Psoas muscle (tissue), 8 donors: Measurements from ENCODE around the gene ZBTB47. TPM values are rescaled to one million over a fixed set of nuclear protein-coding genes. Genes with fewer than 3 reads are reported as not detected.
A peak's percentile ranks its signal among the peaks of the same experiment; 100 is the strongest.

ENCODE experiments used
- ATAC-seq, 4 donors: fragments of 200-7000 bp; cut with Tn5 transposase; one replicate each; pipeline ENCODE4 v1.9.1; 2020; ENCODE audit warnings: moderate library complexity in 3 of 4, mild to moderate bottlenecking in 2 of 4
- DNase-seq, 2 donors: peaks; one replicate each; pipeline ENCODE4 v3.0.0-alpha.2; 2020
- H3K27ac ChIP-seq: fragments of 200-600 bp; one replicate; pipeline ENCODE4 v1.8.0; 2022
- H3K27me3 ChIP-seq, 3 donors: fragments of 200-600 bp in 1 of 3; one replicate each; pipeline versions ENCODE4 v1.6.1 to v1.8.0; 2013 to 2022; ENCODE audit warnings: low read length in 2 of 3, mild to moderate bottlenecking in 2 of 3, moderate library complexity in 1 of 3; ENCODE audit not compliant: insufficient read depth in 3 of 3
- H3K36me3 ChIP-seq, 2 donors: fragments of 200-600 bp in 1 of 2; one replicate each; pipeline versions ENCODE4 v1.6.1 to v1.8.0; 2013 to 2022; ENCODE audit warnings: low read depth in 1 of 2, mild to moderate bottlenecking in 1 of 2, moderate library complexity in 1 of 2; ENCODE audit not compliant: insufficient read depth in 1 of 2
- H3K4me1 ChIP-seq: fragments of 200-600 bp; one replicate; pipeline ENCODE4 v1.8.0; 2022
- H3K4me3 ChIP-seq: fragments of 200-600 bp; one replicate; pipeline ENCODE4 v1.8.0; 2022; ENCODE audit warnings: mild to moderate bottlenecking
- H3K9me3 ChIP-seq: fragments of 200-600 bp; one replicate; pipeline ENCODE4 v1.8.0; 2022
- WGBS, 3 donors: extraction: QIAGEN DNeasy Blood & Tissue Kit; methylation state at CpG; one replicate each; pipeline versions ENCODE4 v1.1.6 to v1.1.7; 2013; 5-methylcytosine and 5-hydroxymethylcytosine counted together
- intact Hi-C, 2 donors: fragments of 100-400 bp; cut with DNase I; formaldehyde crosslinking; loops; one replicate each; pipeline versions ENCODE4 v1.11.0 to v1.14.2; 2022
- polyA plus RNA-seq, 3 donors: library from polyadenylated mRNA; stranded (reverse); fragments of 200-250 nt; gene quantifications; one replicate each; pipeline ENCODE4 v1.2.3, GENCODE V29; 2013
- total RNA-seq, 4 donors: library from RNA; stranded (reverse); fragmentation: NEBNext Ultra II Directional in 2 of 4; extraction: Animal tissue kit (Norgen Biotek cat#: 25700) in 2 of 4; gene quantifications; one replicate each; pipeline versions ENCODE4 v1.2.1 to v1.2.4, GENCODE V29; 2021 to 2023
- TF ChIP-seq, protein P1 (sequence below): fragments of 200-600 bp; IDR thresholded peaks from one replicate; pipeline ENCODE4 v1.8.0; 2022; ENCODE audit warnings: antibody characterized with exemption
- donor health status: healthy with polysubstance abuse.
- donor health status: DM: no; HTN: no; CAD: no; lungs with moderate emphysema.
- donor health status: Bipolar disorder and iron deficiency.
- donor health status: healthy.
- donor health status: DM: yes; HTN: yes; CAD: no.
- donor health status: DM: no; HTN: no; CAD: no.
- donor health status: DM: no; HTN: no; CAD: no.
- donor health status: DM: yes; HTN: yes; CAD: no.

ZBTB47 gene
- total and polyA plus RNA-seq, 7 donors, result 41.6 to 151 (median 90.3) TPM

DNA sequence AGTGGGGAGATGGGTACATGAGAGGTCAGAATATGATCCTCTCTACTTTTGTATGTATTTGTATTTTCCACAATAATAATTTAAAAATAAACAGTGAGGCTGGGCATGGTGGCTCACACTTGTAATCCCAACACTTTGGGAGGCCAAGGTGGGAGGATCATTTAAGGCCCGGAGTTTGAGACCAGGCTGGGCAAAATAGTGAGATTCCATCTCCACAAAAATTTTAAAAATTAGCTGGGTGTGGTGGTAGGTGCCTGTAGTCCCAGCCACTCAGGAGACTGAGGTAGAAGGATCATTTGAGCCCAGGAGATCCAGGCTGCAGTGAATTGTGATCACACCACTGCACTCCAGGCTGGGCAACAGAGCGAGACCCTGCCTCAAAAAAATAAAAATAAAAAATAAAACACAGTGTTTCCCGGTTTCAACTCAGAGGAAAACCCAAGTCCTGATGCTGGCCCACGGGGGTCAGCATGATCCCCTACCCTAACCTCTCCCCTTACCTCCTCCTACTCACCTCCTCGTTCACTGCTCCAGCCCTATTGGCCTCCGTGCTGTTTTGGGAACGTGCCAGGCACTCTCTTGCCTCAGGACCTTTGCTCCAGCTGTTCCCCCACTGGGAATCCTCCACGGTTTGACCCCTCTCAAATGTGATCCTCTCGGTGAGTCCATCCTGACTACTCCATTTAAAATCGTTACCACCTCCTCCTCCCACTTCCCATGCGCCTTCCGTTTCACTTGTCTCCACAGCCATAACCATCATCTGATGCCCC lies 29.0 kb downstream of the ZBTB47 start:
- Histone ChIP-seq H3K27me3 (no peaks in the 10 kb centered on the region), H3K27ac (peak overlapping the region; percentile 98), H3K4me1 (peaks cover 35% of the 10 kb centered on the region), H3K9me3 (no peaks in the 10 kb centered on the region), H3K4me3 (peak overlapping the region; percentile 45), H3K36me3 (no peaks in the 10 kb centered on the region)
- TF ChIP-seq, protein P1, sequence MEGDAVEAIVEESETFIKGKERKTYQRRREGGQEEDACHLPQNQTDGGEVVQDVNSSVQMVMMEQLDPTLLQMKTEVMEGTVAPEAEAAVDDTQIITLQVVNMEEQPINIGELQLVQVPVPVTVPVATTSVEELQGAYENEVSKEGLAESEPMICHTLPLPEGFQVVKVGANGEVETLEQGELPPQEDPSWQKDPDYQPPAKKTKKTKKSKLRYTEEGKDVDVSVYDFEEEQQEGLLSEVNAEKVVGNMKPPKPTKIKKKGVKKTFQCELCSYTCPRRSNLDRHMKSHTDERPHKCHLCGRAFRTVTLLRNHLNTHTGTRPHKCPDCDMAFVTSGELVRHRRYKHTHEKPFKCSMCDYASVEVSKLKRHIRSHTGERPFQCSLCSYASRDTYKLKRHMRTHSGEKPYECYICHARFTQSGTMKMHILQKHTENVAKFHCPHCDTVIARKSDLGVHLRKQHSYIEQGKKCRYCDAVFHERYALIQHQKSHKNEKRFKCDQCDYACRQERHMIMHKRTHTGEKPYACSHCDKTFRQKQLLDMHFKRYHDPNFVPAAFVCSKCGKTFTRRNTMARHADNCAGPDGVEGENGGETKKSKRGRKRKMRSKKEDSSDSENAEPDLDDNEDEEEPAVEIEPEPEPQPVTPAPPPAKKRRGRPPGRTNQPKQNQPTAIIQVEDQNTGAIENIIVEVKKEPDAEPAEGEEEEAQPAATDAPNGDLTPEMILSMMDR, result no peak
- no peak for ATAC-seq
- intact Hi-C loops, result no loop called here
- 55 to 61% (median 55%) methylated on average over 12 of the region's 12 CpGs for WGBS, 3 donors
- peak; percentile 19 to 66 for DNase-seq

DNA sequence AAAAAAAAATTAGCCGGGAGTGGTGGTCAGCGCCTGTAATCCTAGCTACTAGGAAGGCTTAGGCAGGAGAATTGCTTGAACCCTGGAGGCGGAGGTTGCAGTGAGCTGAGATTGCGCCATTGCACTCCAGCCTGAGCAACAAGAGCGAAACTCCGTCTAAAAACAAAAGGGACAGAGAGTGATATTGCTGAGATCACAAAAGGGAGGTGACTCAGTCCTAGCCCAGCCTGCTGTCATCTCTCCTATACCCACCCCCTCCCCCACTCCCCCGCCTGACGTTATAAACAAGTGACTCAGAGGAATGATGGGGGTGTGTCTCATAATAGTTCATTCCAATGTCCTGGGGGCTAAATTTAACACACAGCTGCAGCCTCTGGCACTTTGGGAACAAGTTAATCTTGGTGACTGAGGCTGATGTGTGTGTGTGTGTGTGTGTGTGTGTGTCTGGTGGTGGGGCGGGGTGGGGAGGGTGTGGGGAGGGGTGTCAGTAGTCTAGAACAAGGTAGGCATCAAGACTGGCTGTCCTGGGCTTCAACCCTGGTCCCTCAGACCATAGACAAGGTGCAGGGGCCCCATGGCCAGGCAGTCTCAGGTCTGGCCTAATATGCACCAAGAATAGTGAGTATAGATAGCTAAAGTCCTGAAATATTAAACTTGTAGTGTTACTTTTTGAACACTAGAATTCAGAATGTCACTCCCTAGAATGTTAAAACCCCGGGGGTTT lies 30.5 kb downstream of the ZBTB47 start:
- 22 to 35% (median 25%) methylated on average over 8 to 10 of the region's 10 CpGs for WGBS, 3 donors
- Histone ChIP-seq H3K4me1 (peaks cover 40% of the 10 kb centered on the region), H3K27ac (peak overlapping the region; percentile 98), H3K4me3 (peak overlapping the region; percentile 71), H3K27me3 (no peaks in the 10 kb centered on the region), H3K36me3 (peaks cover 0 to 5% of the 10 kb centered on the region in 2 donors), H3K9me3 (no peaks in the 10 kb centered on the region)
- DNase-seq (peak; percentile 87 to 91), ATAC-seq (peak; percentile 72 to 80 (median 78))
- intact Hi-C loops, result loop anchor here in 1 of 2 donors (2.0 kb wide), 1 partner anchor 17 kb away; no protein-coding TSS in a partner anchor
- TF ChIP-seq, protein P1, result no peak

DNA sequence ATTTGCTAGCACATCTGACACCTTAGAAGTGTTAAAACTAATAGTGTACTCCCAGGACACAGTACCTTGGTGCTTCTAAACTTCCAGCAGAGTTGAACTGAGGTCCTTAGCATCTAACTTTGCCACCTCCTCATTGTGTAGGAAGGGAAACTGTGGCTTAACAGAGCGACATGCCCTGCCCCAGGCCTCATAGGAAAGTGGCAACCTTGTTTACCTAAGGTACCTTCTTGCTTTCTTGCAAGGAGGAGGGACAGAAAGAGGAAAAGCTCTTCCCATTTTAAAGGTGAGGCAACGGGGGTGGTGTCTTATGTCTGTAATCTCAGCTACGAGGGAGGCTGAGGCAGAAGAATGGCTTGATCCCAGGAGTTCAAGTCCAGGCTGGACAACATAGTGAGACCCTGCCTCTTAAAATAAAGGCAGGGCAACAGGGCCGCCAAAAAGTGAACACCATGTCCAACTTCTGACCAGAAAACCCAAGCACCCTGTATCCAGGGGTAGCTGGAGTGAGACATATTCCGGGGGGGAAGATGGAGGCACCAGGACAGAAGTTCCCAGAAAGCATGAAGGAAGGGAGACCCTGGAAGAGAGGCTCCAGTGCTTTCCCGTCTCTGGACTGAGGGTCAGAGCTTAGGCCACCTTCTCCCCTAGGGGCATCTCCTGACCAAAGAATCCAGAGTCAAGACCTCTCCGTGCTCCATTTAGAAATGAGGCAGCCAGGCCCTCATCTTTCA lies 31.3 kb downstream of the ZBTB47 start:
- TF ChIP-seq, protein P1, result no peak
- H3K36me3 ChIP-seq, result peaks cover 0 to 9% of the 10 kb centered on the region in 2 donors
- no peaks in the 10 kb centered on the region for H3K9me3 ChIP-seq
- H3K27ac ChIP-seq, result peak overlapping the region; percentile 98
- no peak for ATAC-seq
- intact Hi-C loops, result loop anchor here in 1 of 2 donors (2.0 kb wide), 1 partner anchor 16 kb away; no protein-coding TSS in a partner anchor
- peaks cover 46% of the 10 kb centered on the region for H3K4me1 ChIP-seq
- WGBS, 3 donors, result 56 to 74% (median 60%) methylated on average over 7 of the region's 7 CpGs
- peak overlapping the region; percentile 71 for H3K4me3 ChIP-seq
- no peak for DNase-seq
- no peaks in the 10 kb centered on the region for H3K27me3 ChIP-seq

DNA sequence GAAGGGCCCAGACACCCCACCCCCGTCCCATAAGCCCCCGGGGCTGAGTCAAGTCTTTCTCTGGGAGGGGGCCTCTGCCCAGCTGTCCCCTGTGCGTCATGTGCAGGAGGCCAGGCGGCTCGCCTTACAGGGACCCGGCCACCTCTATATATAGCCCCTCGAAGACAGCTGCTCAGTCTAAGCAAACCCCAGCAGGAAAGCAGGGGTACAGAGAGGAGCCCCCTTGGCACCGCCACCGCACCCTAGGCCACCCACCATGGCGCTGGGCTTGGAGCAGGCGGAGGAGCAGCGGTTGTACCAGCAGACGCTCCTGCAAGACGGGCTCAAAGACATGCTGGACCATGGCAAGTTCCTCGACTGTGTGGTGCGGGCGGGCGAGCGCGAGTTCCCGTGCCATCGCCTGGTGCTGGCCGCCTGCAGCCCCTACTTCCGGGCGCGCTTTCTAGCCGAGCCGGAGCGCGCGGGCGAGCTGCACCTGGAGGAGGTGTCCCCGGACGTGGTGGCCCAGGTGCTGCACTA lies 31.9 kb downstream of the ZBTB47 start, which contains the start of gene KLHL40:
Gene KLHL40 (plus strand): TSS at position 175 of the 519 bp plus-strand sequence. CDS start 82 bp downstream, at position 257.
- peak; percentile 79 to 93 for DNase-seq
- TF ChIP-seq, protein P1, result no peak
- 17 to 30% (median 21%) methylated on average over 34 of the region's 34 CpGs for WGBS, 3 donors
- ATAC-seq, result peak; percentile 65 to 73 (median 72)
- H3K36me3 ChIP-seq, result peaks cover 0 to 13% of the 10 kb centered on the region in 2 donors
- H3K4me1 ChIP-seq, result peaks cover 51% of the 10 kb centered on the region
- no peaks in the 10 kb centered on the region for H3K9me3 ChIP-seq
- intact Hi-C loops, result loop anchor here in 1 of 2 donors (2.0 kb wide), 1 partner anchor 15 kb away; no protein-coding TSS in a partner anchor
- H3K27me3 ChIP-seq, result no peaks in the 10 kb centered on the region
- peak within 1 kb of the TSS; percentile 98 for H3K27ac ChIP-seq
- peak within 1 kb of the TSS; percentile 71 for H3K4me3 ChIP-seq
